GM19397 (cell line): ENCODE results near the gene LRP3.
"Not testable (repeated sequence)": the region's sequence is repeated elsewhere in the genome, so short reads cannot be mapped to it uniquely, and the experiment has no call there.

Experiments
- ATAC-seq: cut with Tn5 transposase; IDR thresholded peaks from one replicate; pipeline ENCODE4 v1.9.1; 2021; ENCODE audit warnings: mild to moderate bottlenecking, moderate library complexity; ENCODE audit not compliant: unreplicated experiment

Gene LRP3

GRCh38 chr19:33193865-33194362 is at the start of gene LRP3:
Gene LRP3 (plus strand): TSS chr19:33194330. CDS start chr19:33194786, 456 bp downstream.
- ATAC-seq: no peak

DNA sequence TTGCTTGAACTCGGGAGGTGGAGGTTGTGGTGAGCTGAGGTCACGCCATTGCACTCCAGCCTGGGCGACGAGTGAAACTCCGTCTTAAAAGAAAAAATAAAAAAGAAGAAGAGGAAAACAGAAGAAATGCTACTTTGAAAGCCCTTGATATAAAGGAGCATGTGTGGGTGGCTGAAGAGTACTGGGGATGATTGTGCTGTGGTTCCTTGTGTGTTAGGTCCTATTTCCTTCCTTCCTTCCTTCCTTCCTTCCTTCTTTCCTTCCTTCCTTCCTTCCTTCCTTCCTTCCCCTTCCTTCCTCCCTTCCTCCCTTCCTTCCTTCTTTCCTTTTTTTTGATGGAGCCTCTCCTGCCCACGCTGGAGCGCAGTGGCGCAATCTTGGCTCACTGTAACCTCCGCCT is 47.9 kb upstream of the LRP3 start:
- no peak for ATAC-seq

DNA sequence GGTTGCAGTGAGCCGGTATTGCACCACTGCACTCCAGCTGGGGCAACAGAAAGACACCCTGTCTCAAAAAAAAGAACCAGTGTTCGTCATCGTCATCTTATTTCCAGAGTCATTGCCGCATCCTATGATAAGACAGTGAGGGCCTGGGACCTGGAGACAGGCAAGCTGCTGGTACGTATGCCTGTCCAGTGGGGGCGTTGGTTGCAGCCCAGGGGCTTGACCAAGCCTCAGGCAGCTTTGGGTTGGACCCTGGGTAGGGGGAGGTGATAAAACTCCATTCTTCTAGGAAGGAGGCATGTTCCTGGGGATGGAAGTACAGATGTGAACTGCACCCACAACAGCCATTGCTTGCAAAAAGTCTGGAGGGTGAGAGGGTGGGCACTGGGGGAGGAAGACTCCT is 46.6 kb upstream of the LRP3 start:
- no peak for ATAC-seq

DNA sequence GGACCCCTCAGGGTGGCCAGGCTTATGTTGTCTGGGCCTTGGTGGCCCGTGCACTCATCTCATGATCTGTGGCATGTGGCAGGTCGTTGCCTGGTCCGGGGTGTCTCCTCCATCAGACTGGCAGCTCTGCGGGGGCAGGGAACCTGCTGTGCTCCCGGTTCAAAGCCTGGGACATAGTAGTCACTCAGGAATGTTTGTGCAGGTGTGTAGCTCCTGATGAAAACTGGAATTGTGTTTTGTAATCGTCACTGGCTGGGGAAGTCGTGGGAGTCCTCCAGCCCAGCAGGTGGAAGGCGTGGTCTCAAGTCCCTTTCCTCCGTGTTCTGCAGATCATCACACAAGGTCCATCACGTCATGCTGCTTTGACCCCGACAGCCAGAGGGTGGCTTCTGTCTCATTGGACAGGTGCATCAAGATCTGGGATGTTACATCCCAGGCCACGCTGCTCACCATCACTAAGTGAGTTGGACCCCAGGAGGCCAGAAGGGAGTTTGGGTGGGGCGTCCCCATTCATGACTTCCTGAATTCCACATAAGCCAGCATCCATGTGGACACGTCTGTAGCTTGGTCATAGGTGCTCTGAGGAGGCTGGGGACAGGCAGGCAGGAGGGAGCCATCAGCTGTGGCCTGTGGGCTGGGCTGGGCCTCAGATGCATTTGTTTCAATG is 43.1 kb upstream of the LRP3 start:
- ATAC-seq: no peak

DNA sequence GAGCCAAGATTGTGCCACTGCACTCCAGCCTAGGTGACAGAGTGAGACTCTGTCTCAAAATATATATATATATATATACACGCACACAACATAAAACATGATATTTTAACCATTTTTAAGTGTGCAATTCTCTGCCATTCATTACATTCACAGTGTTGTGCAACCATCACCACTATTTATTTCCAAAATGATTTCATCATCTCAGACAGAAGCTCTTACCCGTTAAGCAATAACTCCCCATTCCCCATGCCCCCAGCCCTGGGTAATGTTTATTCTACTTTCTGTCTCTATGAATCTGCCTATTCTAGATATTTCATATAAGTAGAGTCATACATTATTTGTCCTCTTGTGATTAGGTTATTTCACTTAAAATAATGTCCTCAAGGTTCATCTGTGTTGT is 42.0 kb upstream of the LRP3 start:
- no peak for ATAC-seq

- ATAC-seq: not testable (repeated sequence)
Observed at GRCh38 chr19:33152625-33153024, 41.5 kb upstream of the LRP3 start.

DNA sequence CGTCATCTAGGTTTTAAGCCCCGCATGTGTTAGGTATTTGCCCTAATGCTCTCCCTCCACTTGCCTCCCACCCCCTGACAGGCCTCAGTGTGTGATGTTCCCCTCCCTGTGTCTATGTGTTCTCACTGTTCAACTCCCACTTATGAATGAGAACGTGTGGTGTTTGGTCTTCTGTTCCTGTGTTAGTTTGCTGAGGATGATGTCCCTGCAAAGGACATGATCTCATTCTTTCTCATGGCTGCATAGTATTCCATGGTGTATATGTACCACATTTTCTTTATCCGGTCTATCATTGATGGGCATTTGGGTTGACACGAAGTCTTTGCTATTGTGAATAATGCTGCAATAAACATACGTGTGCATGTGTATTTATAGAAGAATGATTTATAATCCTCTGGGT is 39.8 kb upstream of the LRP3 start:
- not testable (repeated sequence) for ATAC-seq

DNA sequence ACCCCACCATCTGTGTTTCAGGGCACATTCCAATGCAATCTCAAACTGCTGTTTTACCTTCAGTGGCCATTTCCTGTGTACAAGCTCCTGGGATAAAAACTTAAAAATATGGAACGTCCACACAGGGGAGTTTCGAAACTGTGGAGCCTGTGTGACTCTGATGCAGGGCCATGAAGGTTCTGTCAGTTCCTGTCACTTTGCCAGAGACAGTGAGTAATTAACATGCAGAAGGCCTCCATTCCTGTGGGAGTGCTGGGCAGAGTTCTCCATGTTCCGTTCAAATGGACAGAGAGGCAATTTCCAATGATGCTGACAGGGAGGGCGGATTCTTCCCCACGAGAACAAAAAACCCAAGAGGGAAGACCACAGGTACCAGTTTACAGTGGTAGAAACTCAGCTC is 37.8 kb upstream of the LRP3 start:
- no peak for ATAC-seq

DNA sequence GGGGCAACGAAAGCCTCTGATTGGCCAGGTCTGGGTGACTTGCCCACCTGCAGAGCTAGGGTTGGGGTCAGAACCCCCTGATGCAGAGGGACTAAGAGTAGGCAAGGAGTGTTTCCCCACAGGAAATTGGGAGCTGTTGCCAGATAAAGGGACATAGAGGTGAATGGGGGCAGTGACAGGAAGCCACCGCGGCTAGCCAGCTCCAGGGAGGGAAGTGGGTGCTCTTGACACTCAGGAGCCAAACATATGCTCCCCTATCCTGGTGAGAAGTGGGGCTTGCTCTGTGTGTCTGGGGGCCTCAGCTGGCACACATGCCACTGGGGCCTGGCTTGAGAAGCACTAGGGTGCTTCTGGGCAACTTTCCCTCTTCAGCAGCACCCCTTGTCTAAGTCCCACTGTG is 36.2 kb upstream of the LRP3 start:
- no peak for ATAC-seq

DNA sequence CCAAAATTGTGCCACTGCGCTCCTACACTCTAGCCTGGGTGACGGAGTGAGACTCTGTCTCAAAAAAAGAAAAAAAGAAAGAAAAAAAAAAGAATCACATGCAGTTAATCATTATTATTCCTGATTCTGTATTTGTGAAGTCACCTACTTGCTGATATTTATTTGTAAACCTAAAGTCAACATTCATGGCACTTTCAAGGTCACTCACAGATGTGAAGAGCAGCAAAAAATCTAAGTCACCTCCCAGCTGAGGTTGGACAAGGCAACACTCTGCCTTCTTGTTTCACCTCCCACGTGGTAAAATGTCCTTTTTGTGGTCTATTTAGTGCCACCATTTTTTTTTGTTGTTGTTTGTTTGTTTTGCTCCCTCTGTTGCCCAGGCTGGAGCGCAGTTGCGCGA is 35.8 kb upstream of the LRP3 start:
- ATAC-seq: no peak

DNA sequence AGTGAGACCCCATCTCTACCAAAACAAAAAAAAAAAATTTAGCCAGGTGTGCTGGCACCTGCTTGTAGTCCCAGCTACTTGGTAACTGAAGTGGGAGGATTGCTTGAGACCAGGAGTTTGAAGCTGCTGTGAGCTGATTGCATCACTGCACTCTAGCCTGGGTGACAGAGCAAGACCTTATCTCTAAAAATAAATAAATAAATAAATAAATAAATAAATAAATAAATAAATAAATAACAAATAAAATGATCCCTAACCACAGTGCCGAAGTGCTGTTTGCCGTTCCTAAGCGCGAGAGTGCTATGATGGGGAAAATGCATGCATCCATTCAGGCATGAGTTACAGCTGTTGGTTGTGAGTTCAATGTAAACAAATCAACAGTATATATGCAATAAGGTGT is 35.0 kb upstream of the LRP3 start:
- ATAC-seq: no peak

DNA sequence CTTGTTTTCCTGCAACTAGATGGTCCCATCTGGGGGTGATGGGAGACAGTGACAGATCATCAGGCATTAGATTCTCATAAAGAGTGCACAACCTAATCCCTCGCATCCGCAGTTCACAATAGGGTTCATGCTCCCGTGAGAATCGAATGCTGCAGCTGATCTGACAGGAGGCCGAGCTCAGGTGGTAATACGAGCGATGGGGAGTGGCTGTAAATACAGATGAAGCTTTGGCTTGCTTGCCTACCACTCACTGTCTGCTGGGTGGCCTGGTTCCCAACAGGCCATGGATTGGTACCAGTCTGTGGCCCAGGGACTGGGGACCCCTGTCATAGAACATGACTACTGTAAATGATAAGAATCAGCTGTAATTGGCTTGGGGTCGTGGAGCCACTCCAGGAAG is 34.2 kb upstream of the LRP3 start:
- no peak for ATAC-seq

DNA sequence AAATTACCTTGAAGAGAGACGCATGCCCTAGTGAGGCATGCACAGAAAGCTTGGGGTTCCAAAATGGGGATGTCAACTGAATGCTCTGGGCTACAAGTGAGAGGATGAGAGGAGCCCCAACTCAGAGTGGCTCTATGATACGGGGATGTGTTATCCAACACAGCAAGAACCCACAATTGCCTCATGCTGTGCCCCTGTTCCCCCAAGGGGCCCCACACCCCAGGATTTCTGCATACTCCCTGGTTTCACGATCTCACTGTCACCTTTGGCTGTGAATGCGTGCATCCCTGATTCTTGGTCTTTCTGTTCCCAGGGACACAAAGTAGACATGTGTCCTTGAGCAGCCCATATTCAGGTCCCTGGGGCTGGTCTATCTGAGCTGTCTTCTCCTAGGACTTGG is 32.9 kb upstream of the LRP3 start:
- ATAC-seq: no peak

GRCh38 chr19:33163481-33163880 is 30.6 kb upstream of the LRP3 start:
- ATAC-seq: no peak

GRCh38 chr19:33166037-33166436 is 28.1 kb upstream of the LRP3 start:
- not testable (repeated sequence) for ATAC-seq

DNA sequence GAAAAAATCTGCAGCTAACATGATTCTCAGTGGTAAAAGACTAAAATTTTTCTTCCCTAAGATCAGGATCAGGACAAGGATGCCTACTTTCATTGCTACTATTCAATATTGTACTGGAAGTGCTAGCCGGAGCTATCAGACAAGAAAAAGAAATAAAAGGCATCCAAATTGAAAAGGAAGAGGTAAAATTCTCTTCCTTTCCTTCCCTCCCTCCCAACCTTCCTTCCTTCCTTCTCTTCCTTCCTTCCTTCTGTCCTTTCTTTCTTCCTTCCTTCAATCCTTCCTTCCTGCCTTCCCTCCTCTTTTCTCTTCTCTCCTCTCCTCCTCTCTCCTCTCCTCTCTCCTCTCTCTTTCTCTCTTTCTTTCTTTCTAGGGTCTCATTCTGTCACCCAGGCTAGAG is 26.7 kb upstream of the LRP3 start:
- ATAC-seq: no peak

- no peak for ATAC-seq
Observed at GRCh38 chr19:33168528-33168927, 25.6 kb upstream of the LRP3 start.

DNA sequence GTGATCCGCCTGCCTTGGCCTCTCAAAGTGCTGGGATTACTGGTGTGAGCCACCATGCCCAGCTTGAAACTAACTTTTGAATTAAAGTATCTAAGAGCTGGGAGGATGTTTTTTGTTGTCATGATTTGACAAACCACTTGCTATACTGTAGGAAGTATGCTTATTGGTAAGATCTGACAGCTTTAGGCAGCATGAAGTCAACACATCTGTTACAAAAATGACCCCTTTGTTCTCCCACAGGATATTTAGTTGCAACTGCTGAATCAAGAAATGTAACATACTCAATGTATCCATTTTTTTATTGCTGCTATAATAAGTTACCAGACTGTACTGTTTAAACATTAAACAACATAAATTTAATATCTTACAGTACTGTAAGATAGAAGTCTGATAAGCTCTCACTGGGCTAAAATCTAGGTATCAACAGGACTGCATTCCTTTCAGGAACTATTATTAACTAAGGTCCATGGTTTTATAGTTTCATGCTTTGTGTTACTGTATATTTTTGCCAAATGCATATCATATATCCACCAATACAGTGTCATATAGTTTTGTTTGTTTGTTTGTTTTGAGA is 22.8 kb upstream of the LRP3 start:
- no peak for ATAC-seq

DNA sequence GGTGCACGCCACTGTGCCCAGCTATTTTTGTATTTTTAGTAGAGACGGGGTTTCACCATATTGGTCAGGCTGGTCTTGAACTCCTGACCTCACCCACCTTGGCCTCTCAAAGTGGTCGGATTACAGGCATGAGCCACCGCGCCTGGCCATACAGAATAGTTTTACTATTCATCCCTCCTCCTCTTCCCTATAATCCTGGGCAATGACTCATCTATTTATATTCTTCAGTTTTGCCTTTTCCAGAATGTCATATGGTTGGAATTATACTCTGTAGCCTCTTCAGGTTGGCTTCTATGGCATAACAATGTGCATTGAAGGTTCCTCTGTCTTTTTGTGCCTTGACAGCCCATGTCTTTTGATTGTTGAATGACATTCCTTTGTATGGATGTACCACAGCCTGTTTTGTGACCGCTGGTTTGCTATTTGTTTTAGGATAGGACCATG is 22.2 kb upstream of the LRP3 start:
- ATAC-seq: no peak

GRCh38 chr19:33174186-33174585 is 19.9 kb upstream of the LRP3 start:
- ATAC-seq: no peak

DNA sequence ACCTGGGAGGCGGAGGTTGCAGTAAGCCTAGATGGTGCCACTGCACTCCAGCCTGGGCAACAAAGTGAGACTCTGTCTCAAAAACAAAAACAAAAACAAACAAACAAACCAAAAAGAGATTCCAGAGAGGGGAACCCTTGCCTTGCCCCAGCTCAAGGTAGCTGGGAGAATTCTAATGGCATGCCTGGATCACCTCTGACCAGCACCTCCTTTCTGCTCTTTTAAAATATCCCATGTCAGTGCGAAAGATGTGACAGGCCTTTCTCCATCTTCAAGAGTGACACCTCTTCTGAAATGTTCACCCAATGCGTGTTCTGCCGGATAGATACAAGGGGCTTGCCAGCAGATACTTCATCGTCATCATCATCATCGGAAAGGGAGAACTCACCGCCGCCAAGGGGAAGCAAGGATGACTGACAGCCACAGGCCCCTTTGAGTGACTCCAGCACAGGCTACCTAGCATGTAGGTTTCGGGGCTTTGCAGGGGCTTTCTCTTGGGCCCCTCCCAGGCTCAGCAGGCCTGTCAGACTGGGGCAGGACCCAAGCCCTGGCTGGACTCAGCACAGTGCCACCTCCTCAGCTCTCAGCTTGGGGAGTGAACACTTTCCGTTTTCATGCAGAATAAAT is 18.9 kb upstream of the LRP3 start:
- ATAC-seq: no peak
